K562 (cell line): Measurements from ENCODE around the gene SIRT2. TPM values are rescaled to one million over a fixed set of nuclear protein-coding genes. Genes with fewer than 3 reads are reported as not detected.

Experiments
- ATF1 ChIP-seq, 2 experiments: fragments of 450-650 bp in 1 of 2; IDR thresholded peaks; 2 replicates each; pipeline ENCODE4 v1.6.1; 2016; ENCODE audit warnings: missing compliant biosample characterization in 1 of 2, missing genetic modification characterization in 1 of 2
- C11orf30 ChIP-seq: fragments of 450-650 bp; IDR thresholded peaks from 2 replicates; pipeline ENCODE4 v1.6.1; 2016; ENCODE audit warnings: low read depth, mild to moderate bottlenecking
- CREB3 ChIP-seq: fragments of 450-650 bp; conservative IDR thresholded peaks from 2 replicates; pipeline ENCODE4 v1.6.1; 2016; ENCODE audit warnings: missing genetic modification characterization, low read depth, mild to moderate bottlenecking, missing compliant biosample characterization, moderate library complexity
- CREM ChIP-seq: IDR thresholded peaks from 2 replicates; pipeline ENCODE4 v1.6.1; 2014; ENCODE audit warnings: antibody characterized with exemption, low read depth
- CXXC5 ChIP-seq: fragments of 250-450 bp; sonication (Bioruptor Pico); IDR thresholded peaks from 2 replicates; pipeline ENCODE4 v1.8.0; 2022; ENCODE audit warnings: inconsistent platforms, mild to moderate bottlenecking, moderate library complexity
- ELF1 ChIP-seq: fragments of 200-800 bp; sonication (Bioruptor generic); IDR thresholded peaks from 2 replicates; pipeline ENCODE4 v1.6.1; 2016; ENCODE audit warnings: missing genetic modification characterization, missing compliant biosample characterization
- ELK3 ChIP-seq: fragments of 450-650 bp; formaldehyde crosslinking; IDR thresholded peaks from 2 replicates; pipeline ENCODE4 v1.4.0; 2020; ENCODE audit warnings: mild to moderate bottlenecking
- FOXK2 ChIP-seq, 2 experiments: fragments of 450-650 bp; IDR thresholded peaks in 1 of 2; conservative IDR thresholded peaks in 1 of 2; 2 replicates each; pipeline ENCODE4 v1.6.1; 2016; ENCODE audit warnings: low read depth in 2 of 2, mild to moderate bottlenecking in 1 of 2
- GMEB1 ChIP-seq: fragments of 250-450 bp; sonication (Bioruptor Pico); IDR thresholded peaks from 2 replicates; pipeline ENCODE4 v1.4.0; 2020; ENCODE audit warnings: mild to moderate bottlenecking
- HMBOX1 ChIP-seq: sonication (generic); IDR thresholded peaks from 2 replicates; pipeline ENCODE4 v1.6.1; 2016
- HNRNPLL ChIP-seq: fragments of 200-400 bp; formaldehyde crosslinking; IDR thresholded peaks from 2 replicates; pipeline ENCODE4 v1.6.1; 2017; ENCODE audit warnings: low read length, low read depth, mild to moderate bottlenecking; ENCODE audit not compliant: poor library complexity, severe bottlenecking
- PHB2 ChIP-seq: fragments of 450-650 bp; IDR thresholded peaks from 2 replicates; pipeline ENCODE4 v1.6.1; 2017; ENCODE audit warnings: low read depth
- RNF2 ChIP-seq: sonication (generic); IDR thresholded peaks from 2 replicates; pipeline ENCODE4 v1.6.1; 2016
- SMAD1 ChIP-seq: fragments of 150-350 bp; IDR thresholded peaks from 2 replicates; pipeline ENCODE4 v1.6.1; 2014; ENCODE audit warnings: low read length, low read depth; ENCODE audit not compliant: partially characterized antibody
- SPI1 ChIP-seq: IDR thresholded peaks from 2 replicates; pipeline ENCODE4 v1.6.1; 2011; ENCODE audit warnings: low read depth, low read length, control low read depth, borderline replicate concordance
- TEAD1 ChIP-seq, 2 experiments: fragments of 450-650 bp in 1 of 2; sonication (generic) in 1 of 2; formaldehyde crosslinking; IDR thresholded peaks; 2 replicates each; pipeline versions ENCODE4 v1.4.0 to v1.8.0; 2020 to 2022; ENCODE audit warnings: mild to moderate bottlenecking in 2 of 2, missing genetic modification reagents in 1 of 2
- TGIF2 ChIP-seq: sonication (generic); formaldehyde crosslinking; IDR thresholded peaks from 2 replicates; pipeline ENCODE4 v1.8.1; 2022; ENCODE audit warnings: mild to moderate bottlenecking, missing genetic modification reagents, moderate library complexity
- TOE1 ChIP-seq, 2 experiments: fragments of 450-650 bp in 1 of 2; sonication (generic) in 1 of 2; formaldehyde crosslinking in 1 of 2; IDR thresholded peaks; 2 replicates each; pipeline versions ENCODE4 v1.7.1 to v1.8.0; 2016 to 2022; ENCODE audit warnings: borderline replicate concordance in 2 of 2, mild to moderate bottlenecking in 2 of 2, antibody characterized with exemption in 1 of 2, inconsistent platforms in 1 of 2, low read depth in 1 of 2, missing genetic modification reagents in 1 of 2, moderate library complexity in 1 of 2
- ZFP91 ChIP-seq: sonication (generic); formaldehyde crosslinking; IDR thresholded peaks from 2 replicates; pipeline ENCODE4 v1.8.0; 2022; ENCODE audit warnings: mild to moderate bottlenecking, missing genetic modification reagents
- ZNF175 ChIP-seq: fragments of 200-800 bp; sonication (Bioruptor generic); IDR thresholded peaks from 2 replicates; pipeline ENCODE4 v1.6.1; 2016; ENCODE audit warnings: low read depth, mild to moderate bottlenecking, missing genetic modification characterization, missing compliant biosample characterization
- ZNF384 ChIP-seq: IDR thresholded peaks from 2 replicates; pipeline ENCODE4 v1.6.1; 2012; ENCODE audit warnings: low read depth, low read length, improper control_type of control experiment
- polyA plus RNA-seq, 8 experiments: library from polyadenylated mRNA; depleted of rRNA in 4 of 8; stranded (reverse) in 5 of 8; unstranded in 3 of 8; fragments of >200 nt; fragmentation: Nextera tagmentation in 2 of 8; fragmentation: Illumina TruSeq in 1 of 8; extraction: Ambion mirVana in 2 of 8; extraction: Trizol in 1 of 8; gene quantifications; 2 replicates each; pipeline versions ENCODE4 v1.2.1 to v1.2.3, GENCODE V29; 2011 to 2014; ENCODE audit warnings: inconsistent platforms in 1 of 8, missing spikeins in 1 of 8
- total RNA-seq, 7 experiments: library from RNA; depleted of rRNA in 6 of 7; stranded (reverse); fragments of >200 nt in 6 of 7; fragmentation: Illumina TruSeq in 2 of 7; extraction: Trizol in 2 of 7; gene quantifications; 2 replicates each; pipeline versions ENCODE4 v1.2.1 to v1.2.3, GENCODE V29; 2011 to 2021; ENCODE audit warnings: low replicate concordance in 1 of 7

SIRT2 gene
- total and polyA plus RNA-seq, 9 of the 15 experiments (the other 6 are each of a cell fraction or from before 2014, with no cell fraction given), result 2.3 to 35.2 (median 22.9) TPM

- TF ChIP-seq HNRNPLL, result peak; percentile 84
- TF ChIP-seq PHB2, result no peak
- TF ChIP-seq TEAD1 (CRISPR knock-in tag; IDR thresholded peaks at IDR 0.05), result peak; percentile 54 to 86; a peak in 2 of 4 replicates
- TF ChIP-seq CXXC5 (CRISPR knock-in tag), result peak; percentile 95
- peak; percentile 99 for TF ChIP-seq CREM
- no peak for TF ChIP-seq ELK3 (CRISPR knock-in tag)
- peak; percentile 69; the same call in 1 of the 2 replicates for TF ChIP-seq ZNF175 (CRISPR knock-in tag)
- peak; percentile 93 for TF ChIP-seq GMEB1 (CRISPR knock-in tag)
- TF ChIP-seq RNF2, result peak; percentile 19; the same call in 1 of the 2 replicates
- peak; percentile 32; the same call in 1 of the 2 replicates for TF ChIP-seq SPI1
- no peak for TF ChIP-seq TOE1 (IDR thresholded peaks at IDR 0.05; ENCODE audit: borderline replicate concordance)
- TF ChIP-seq TOE1 (CRISPR knock-in tag; IDR thresholded peaks at IDR 0.05; ENCODE audit: borderline replicate concordance, low read depth), result no peak
- TF ChIP-seq C11orf30, result peak; percentile 89
- TF ChIP-seq ATF1 (CRISPR knock-in tag; IDR thresholded peaks at IDR 0.05), result peak; percentile 68
- TF ChIP-seq ATF1 (tag; IDR thresholded peaks at IDR 0.05), result peak; percentile 99
- TF ChIP-seq FOXK2 (conservative IDR thresholded peaks at IDR 0.05 in 1 of 2, IDR thresholded peaks at IDR 0.05 in 1 of 2; ENCODE audit: low read depth in 2 of 2), result peak; percentile 83 to 86
- peak; percentile 73; the same call in 1 of the 2 replicates for TF ChIP-seq CREB3 (tag)
- no peak for TF ChIP-seq ZNF384
- peak; percentile 96 for TF ChIP-seq ELF1
- TF ChIP-seq HMBOX1, result no peak
- no peak for TF ChIP-seq ZFP91 (CRISPR knock-in tag)
- no peak for TF ChIP-seq TGIF2 (CRISPR knock-in tag)
- no peak for TF ChIP-seq SMAD1
These were observed at the start of gene SIRT2, which contains the start of gene NFKBIB (continued) for GRCh38 chr19:38899447-38900201.
